Measurements from ENCODE around the gene SERHL2. TPM values are rescaled to one million over a fixed set of nuclear protein-coding genes. Genes with fewer than 3 reads are reported as not detected.
"Not testable (repeated sequence)": the region's sequence is repeated elsewhere in the genome, so short reads cannot be mapped to it uniquely, and the experiment has no call there.

SERHL2 gene
- total RNA-seq, 1 experiment from 2014 or later = 1.1 TPM

- H3K9me3 Mint-ChIP-seq; H3K27ac Mint-ChIP-seq; H3K27me3 Mint-ChIP-seq (ENCODE audit: low read depth); H3K4me3 Mint-ChIP-seq; ATAC-seq; DNase-seq (ENCODE audit: low spot score): not testable (repeated sequence)
- POLR2A ChIA-PET = interaction anchor here (0.6 kb wide), 3 partner anchors 22 to 28 kb away, joined by 3 to 4 read pairs (median 3); no protein-coding TSS in a partner anchor
- peak; percentile 41 for TF ChIP-seq HMGA2 (CRISPR knock-in tag; IDR thresholded peaks at IDR 0.05)
- Mint-ChIP-seq H3K36me3 (peaks cover 28% of the 10 kb centered on the region), H3K4me1 (peaks cover 34% of the 10 kb centered on the region)
- CTCF ChIA-PET = interaction anchor here (0.6 kb wide), 2 partner anchors 95 to 851 kb away, joined by 3 read pairs; no protein-coding TSS in a partner anchor
Observed at GRCh38 chr22:42517103-42517502, 36.7 kb upstream of the SERHL2 start.

DNA sequence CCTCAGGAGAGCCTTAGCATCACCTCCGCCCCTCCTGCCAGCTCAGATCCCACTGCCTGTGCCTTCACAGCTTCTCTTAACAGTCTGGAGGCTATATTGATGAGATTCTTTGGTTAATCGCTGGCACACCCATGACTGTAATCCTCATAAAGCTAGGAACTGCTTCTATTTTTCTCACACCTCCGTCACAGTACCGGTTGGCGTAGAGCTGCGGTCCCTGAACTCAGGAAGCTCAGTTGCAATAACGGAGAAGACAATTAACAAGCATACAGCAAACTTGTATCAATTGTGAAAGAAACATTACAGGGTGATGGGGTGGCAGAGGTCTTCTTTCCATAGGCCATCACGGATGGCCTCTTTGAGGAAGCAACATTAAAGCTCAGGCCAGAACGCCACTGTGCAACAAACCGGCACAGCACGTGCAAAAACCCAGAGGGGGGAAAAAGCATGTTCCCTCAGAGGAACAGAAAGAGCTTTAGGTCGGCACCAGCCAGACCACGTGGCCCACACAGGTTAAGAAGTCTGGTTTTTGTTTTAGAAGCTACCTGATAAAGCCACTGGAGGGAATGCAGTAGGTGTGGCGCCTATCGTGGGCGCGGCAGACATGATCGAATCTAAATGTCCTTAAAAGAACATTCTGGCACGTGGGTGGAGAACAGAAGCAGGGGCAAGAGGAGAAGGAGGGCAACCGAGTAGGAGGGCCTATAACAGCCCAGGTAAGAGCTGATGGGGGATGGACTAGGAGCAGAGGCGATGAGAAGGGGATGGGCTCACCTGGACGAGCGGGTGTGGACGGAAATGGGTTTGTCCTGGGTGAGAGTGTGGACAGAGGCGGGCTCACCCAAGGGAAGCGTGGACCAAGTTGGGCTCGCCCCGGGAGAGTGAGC lies 34.9 kb upstream of the SERHL2 start:
- H3K4me1 Mint-ChIP-seq = peaks cover 23% of the 10 kb centered on the region
- peak overlapping the region; percentile 97 for H3K27ac Mint-ChIP-seq
- POLR2A ChIA-PET; DNase-seq (ENCODE audit: low spot score); H3K27me3 Mint-ChIP-seq (ENCODE audit: low read depth); H3K9me3 Mint-ChIP-seq; CTCF ChIA-PET: not testable (repeated sequence)
- peaks cover 24% of the 10 kb centered on the region for H3K36me3 Mint-ChIP-seq
- H3K4me3 Mint-ChIP-seq = peak overlapping the region; percentile 100
- peak; percentile 51 for ATAC-seq

- Mint-ChIP-seq H3K9me3 (peaks cover 5% of the 10 kb centered on the region), H3K4me1 (peaks cover 17% of the 10 kb centered on the region), H3K36me3 (peaks cover 21% of the 10 kb centered on the region), H3K4me3 (peak within 1 kb of the TSS; percentile 100), H3K27ac (peak within 1 kb of the TSS; percentile 97), H3K27me3 (ENCODE audit: low read depth) (peaks cover 13% of the 10 kb centered on the region)
- CTCF ChIA-PET = no interaction called here
- DNase-seq (ENCODE audit: low spot score) = peak; percentile 83
- ATAC-seq = peak; percentile 87
- POLR2A ChIA-PET = no interaction called here
- TF ChIP-seq ZNF396 (CRISPR knock-in tag; IDR thresholded peaks at IDR 0.05; ENCODE audit: borderline replicate concordance) = no peak
- TF ChIP-seq MXD4 (CRISPR knock-in tag; IDR thresholded peaks at IDR 0.05; ENCODE audit: borderline replicate concordance) = no peak
- TF ChIP-seq CREM (CRISPR knock-in tag; IDR thresholded peaks at IDR 0.05) = peak; percentile 51; the same call in 1 of the 2 replicates
- TF ChIP-seq, protein P1, sequence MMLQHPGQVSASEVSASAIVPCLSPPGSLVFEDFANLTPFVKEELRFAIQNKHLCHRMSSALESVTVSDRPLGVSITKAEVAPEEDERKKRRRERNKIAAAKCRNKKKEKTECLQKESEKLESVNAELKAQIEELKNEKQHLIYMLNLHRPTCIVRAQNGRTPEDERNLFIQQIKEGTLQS (CRISPR knock-in tag; conservative IDR thresholded peaks at IDR 0.05) = no peak
- TF ChIP-seq, protein P2, sequence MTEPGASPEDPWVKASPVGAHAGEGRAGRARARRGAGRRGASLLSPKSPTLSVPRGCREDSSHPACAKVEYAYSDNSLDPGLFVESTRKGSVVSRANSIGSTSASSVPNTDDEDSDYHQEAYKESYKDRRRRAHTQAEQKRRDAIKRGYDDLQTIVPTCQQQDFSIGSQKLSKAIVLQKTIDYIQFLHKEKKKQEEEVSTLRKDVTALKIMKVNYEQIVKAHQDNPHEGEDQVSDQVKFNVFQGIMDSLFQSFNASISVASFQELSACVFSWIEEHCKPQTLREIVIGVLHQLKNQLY (CRISPR knock-in tag; IDR thresholded peaks at IDR 0.05) = no peak
- TF ChIP-seq, protein P3, sequence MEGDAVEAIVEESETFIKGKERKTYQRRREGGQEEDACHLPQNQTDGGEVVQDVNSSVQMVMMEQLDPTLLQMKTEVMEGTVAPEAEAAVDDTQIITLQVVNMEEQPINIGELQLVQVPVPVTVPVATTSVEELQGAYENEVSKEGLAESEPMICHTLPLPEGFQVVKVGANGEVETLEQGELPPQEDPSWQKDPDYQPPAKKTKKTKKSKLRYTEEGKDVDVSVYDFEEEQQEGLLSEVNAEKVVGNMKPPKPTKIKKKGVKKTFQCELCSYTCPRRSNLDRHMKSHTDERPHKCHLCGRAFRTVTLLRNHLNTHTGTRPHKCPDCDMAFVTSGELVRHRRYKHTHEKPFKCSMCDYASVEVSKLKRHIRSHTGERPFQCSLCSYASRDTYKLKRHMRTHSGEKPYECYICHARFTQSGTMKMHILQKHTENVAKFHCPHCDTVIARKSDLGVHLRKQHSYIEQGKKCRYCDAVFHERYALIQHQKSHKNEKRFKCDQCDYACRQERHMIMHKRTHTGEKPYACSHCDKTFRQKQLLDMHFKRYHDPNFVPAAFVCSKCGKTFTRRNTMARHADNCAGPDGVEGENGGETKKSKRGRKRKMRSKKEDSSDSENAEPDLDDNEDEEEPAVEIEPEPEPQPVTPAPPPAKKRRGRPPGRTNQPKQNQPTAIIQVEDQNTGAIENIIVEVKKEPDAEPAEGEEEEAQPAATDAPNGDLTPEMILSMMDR (IDR thresholded peaks at IDR 0.05) = no peak
- no peak for TF ChIP-seq CBFB (CRISPR knock-in tag; IDR thresholded peaks at IDR 0.05; ENCODE audit: low read depth)
- no peak for TF ChIP-seq ZNF671 (CRISPR knock-in tag; IDR thresholded peaks at IDR 0.05)
- TF ChIP-seq, protein P4, sequence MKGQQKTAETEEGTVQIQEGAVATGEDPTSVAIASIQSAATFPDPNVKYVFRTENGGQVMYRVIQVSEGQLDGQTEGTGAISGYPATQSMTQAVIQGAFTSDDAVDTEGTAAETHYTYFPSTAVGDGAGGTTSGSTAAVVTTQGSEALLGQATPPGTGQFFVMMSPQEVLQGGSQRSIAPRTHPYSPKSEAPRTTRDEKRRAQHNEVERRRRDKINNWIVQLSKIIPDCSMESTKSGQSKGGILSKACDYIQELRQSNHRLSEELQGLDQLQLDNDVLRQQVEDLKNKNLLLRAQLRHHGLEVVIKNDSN (CRISPR knock-in tag; IDR thresholded peaks at IDR 0.05) = peak; percentile 59; the same call in 1 of the 2 replicates
- TF ChIP-seq ESRRA (CRISPR knock-in tag; IDR thresholded peaks at IDR 0.05; ENCODE audit: borderline replicate concordance) = no peak
- no peak for TF ChIP-seq SMAD4 (CRISPR knock-in tag; IDR thresholded peaks at IDR 0.05)
- no peak for TF ChIP-seq ZMAT4 (CRISPR knock-in tag; IDR thresholded peaks at IDR 0.05)
- TF ChIP-seq TEAD1 (CRISPR knock-in tag; IDR thresholded peaks at IDR 0.05) = peak; percentile 74; the same call in 1 of the 2 replicates
- TF ChIP-seq, protein P5, sequence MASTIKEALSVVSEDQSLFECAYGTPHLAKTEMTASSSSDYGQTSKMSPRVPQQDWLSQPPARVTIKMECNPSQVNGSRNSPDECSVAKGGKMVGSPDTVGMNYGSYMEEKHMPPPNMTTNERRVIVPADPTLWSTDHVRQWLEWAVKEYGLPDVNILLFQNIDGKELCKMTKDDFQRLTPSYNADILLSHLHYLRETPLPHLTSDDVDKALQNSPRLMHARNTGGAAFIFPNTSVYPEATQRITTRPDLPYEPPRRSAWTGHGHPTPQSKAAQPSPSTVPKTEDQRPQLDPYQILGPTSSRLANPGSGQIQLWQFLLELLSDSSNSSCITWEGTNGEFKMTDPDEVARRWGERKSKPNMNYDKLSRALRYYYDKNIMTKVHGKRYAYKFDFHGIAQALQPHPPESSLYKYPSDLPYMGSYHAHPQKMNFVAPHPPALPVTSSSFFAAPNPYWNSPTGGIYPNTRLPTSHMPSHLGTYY (CRISPR knock-in tag; IDR thresholded peaks at IDR 0.05) = no peak
- TF ChIP-seq SP1 (CRISPR knock-in tag; conservative IDR thresholded peaks at IDR 0.05) = peak; percentile 95
- TF ChIP-seq HMGA2 (CRISPR knock-in tag; IDR thresholded peaks at IDR 0.05) = no peak
- TF ChIP-seq ZNF416 (CRISPR knock-in tag; IDR thresholded peaks at IDR 0.05) = no peak
- peak; percentile 85; the same call in 1 of the 2 replicates for TF ChIP-seq MYBL2 (CRISPR knock-in tag; IDR thresholded peaks at IDR 0.05)
- no peak for TF ChIP-seq NR2C2 (CRISPR knock-in tag; IDR thresholded peaks at IDR 0.05)
- no peak for TF ChIP-seq ZNF121 (CRISPR knock-in tag; IDR thresholded peaks at IDR 0.05)
Observed at GRCh38 chr22:42519525-42520401, 34.0 kb upstream of the SERHL2 start, which contains the start of gene RRP7A. TSS of gene RRP7A (minus strand) at chr22:42519796. CDS start at chr22:42519786, 10 bp downstream.
